Neural cell (in vitro differentiated cells): ENCODE measurements around the gene PRRX1.

Experiments used
- CTCF ChIP-seq: fragments of 450-650 bp; IDR thresholded peaks from 2 replicates; pipeline ENCODE4 v1.5.1; 2014; ENCODE audit warnings: antibody characterized with exemption, mild to moderate bottlenecking, moderate library complexity; ENCODE audit not compliant: poor library complexity, severe bottlenecking
- EP300 ChIP-seq: fragments of 450-650 bp; conservative IDR thresholded peaks from 2 replicates; pipeline ENCODE4 v1.6.1; 2014; ENCODE audit warnings: antibody characterized with exemption, mild to moderate bottlenecking, moderate library complexity; ENCODE audit not compliant: poor library complexity, severe bottlenecking
- EZH2 ChIP-seq: fragments of 200-600, 300-800 bp; shearing (Covaris generic), sonication (generic); IDR thresholded peaks from 2 replicates; pipeline ENCODE4 v1.6.1; 2014; ENCODE audit warnings: antibody characterized with exemption, low read length, borderline replicate concordance, mild to moderate bottlenecking; ENCODE audit not compliant: insufficient read depth, poor library complexity, severe bottlenecking
- POLR2AphosphoS5 ChIP-seq: IDR thresholded peaks from 2 replicates; pipeline ENCODE4 v1.6.1; 2012
- RAD21 ChIP-seq: fragments of 450-650 bp; conservative IDR thresholded peaks from 2 replicates; pipeline ENCODE4 v1.6.1; 2014; ENCODE audit warnings: antibody characterized with exemption, mild to moderate bottlenecking, moderate library complexity
- SMC3 ChIP-seq: fragments of 450-650 bp; conservative IDR thresholded peaks from 2 replicates; pipeline ENCODE4 v1.6.1; 2014; ENCODE audit warnings: antibody characterized with exemption, mild to moderate bottlenecking, moderate library complexity; ENCODE audit not compliant: poor library complexity
- TAF1 ChIP-seq: IDR thresholded peaks from 2 replicates; pipeline ENCODE4 v1.6.1; 2012; ENCODE audit warnings: low read depth
- TF ChIP-seq, protein P1 (sequence below): IDR thresholded peaks from 2 replicates; pipeline ENCODE4 v1.6.1; 2012; ENCODE audit warnings: borderline replicate concordance

GRCh38 chr1:170776777-170777176 is 112.8 kb downstream of the PRRX1 start:
- TF ChIP-seq, protein P1, sequence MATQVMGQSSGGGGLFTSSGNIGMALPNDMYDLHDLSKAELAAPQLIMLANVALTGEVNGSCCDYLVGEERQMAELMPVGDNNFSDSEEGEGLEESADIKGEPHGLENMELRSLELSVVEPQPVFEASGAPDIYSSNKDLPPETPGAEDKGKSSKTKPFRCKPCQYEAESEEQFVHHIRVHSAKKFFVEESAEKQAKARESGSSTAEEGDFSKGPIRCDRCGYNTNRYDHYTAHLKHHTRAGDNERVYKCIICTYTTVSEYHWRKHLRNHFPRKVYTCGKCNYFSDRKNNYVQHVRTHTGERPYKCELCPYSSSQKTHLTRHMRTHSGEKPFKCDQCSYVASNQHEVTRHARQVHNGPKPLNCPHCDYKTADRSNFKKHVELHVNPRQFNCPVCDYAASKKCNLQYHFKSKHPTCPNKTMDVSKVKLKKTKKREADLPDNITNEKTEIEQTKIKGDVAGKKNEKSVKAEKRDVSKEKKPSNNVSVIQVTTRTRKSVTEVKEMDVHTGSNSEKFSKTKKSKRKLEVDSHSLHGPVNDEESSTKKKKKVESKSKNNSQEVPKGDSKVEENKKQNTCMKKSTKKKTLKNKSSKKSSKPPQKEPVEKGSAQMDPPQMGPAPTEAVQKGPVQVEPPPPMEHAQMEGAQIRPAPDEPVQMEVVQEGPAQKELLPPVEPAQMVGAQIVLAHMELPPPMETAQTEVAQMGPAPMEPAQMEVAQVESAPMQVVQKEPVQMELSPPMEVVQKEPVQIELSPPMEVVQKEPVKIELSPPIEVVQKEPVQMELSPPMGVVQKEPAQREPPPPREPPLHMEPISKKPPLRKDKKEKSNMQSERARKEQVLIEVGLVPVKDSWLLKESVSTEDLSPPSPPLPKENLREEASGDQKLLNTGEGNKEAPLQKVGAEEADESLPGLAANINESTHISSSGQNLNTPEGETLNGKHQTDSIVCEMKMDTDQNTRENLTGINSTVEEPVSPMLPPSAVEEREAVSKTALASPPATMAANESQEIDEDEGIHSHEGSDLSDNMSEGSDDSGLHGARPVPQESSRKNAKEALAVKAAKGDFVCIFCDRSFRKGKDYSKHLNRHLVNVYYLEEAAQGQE, result no peak
- TF ChIP-seq POLR2AphosphoS5 (no peak), CTCF (no peak), RAD21 (no peak), SMC3 (no peak), TAF1 (no peak), EZH2 (no peak), EP300 (no peak)
